ENCODE data around the gene TCAP. TPM values are rescaled to one million over a fixed set of nuclear protein-coding genes. Genes with fewer than 3 reads are reported as not detected.

Gene TCAP
- total RNA-seq, 1 donor from 2014 or later = not detected

DNA sequence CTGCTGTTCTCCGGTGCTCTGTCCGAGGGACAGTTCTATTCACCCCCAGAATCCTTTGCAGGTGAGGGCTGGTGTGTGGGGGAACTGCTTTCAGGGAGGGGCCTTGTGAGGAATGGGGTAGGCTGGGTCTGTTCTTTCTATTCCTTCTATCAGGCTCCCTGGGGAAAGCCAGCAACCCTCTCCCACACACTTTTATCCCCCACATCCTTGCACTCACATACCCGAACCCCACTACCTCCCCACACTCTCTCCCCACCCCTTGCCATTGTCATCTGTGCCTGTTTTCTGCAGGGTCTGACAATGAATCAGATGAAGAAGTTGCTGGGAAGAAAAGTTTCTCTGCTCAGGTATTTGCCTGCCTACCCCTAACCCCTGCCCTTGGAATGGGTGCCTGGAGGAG lies 6.4 kb upstream of the TCAP start:
- TF ChIP-seq CTCF (conservative IDR thresholded peaks at IDR 0.05; ENCODE audit: low read depth, low read length) = no peak
- DNase-seq (ENCODE audit: low read depth) = no peak

DNA sequence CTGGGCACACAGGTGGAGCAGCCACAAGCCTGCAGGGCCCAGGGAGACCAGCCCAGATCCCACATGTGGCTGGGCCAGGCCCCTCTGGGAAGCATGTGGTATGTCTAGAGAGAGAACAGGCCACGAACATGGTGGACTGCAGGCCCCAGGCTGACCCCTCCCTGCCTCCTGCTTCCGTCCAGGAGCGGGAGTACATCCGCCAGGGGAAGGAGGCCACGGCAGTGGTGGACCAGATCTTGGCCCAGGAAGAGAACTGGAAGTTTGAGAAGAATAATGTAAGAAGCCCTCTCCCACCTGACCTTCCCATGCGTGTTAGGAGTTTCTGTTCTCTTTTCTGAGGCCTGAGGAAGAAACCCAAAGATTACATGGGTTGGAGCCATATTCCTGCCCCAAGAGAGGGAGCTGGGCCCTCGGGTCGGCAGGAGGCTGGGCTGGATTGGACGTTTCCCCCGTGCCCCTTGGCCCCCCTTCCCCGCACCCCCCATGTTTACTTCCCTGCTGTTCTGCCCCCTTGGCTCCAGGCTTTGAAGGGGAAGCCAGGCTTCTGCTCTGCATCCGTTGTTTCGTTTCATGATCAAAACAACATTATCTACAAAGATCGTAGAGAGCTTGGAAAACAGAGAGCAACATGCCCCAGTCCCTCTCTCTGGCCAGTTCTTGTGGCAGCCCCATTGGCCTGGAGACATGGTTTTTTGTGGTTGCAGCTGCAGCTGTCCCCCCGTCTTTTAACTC lies 5.7 kb upstream of the TCAP start:
- no peak for DNase-seq (ENCODE audit: low read depth)
- TF ChIP-seq CTCF (conservative IDR thresholded peaks at IDR 0.05; ENCODE audit: low read depth, low read length) = no peak
- H3K4me3 ChIP-seq (ENCODE audit: low read depth, low read length) = no peak overlapping the region

More for the DNA sequence above, 6.4 kb upstream of the TCAP start:
- H3K4me3 ChIP-seq (ENCODE audit: low read depth, low read length) = no peak overlapping the region

DNA sequence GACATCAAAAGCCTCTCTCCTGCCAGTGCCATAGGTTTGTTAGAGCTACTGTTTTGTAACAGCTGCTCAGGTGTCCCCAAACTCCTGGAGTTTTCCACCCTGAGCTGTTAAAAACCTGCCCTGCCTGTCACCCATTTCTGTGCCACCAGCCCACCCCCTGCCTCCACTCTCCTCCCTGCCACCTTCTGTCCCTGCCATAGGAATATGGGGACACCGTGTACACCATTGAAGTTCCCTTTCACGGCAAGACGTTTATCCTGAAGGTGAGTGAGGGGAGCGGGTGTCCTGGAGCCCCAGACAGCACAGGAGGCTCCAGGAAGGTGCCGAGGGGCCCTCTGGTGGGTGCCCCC lies 5.2 kb upstream of the TCAP start:
- no peak for DNase-seq (ENCODE audit: low read depth)
- no peak for TF ChIP-seq CTCF (conservative IDR thresholded peaks at IDR 0.05; ENCODE audit: low read depth, low read length)
- H3K4me3 ChIP-seq (ENCODE audit: low read depth, low read length) = no peak overlapping the region

- no peak overlapping the region for H3K4me3 ChIP-seq (ENCODE audit: low read depth, low read length)
- DNase-seq (ENCODE audit: low read depth) = no peak
- no peak for TF ChIP-seq CTCF (conservative IDR thresholded peaks at IDR 0.05; ENCODE audit: low read depth, low read length)
Observed at GRCh38 chr17:39660397-39661385, 4.5 kb upstream of the TCAP start.

- no peak overlapping the region for H3K4me3 ChIP-seq (ENCODE audit: low read depth, low read length)
- no peak for DNase-seq (ENCODE audit: low read depth)
- TF ChIP-seq CTCF (conservative IDR thresholded peaks at IDR 0.05; ENCODE audit: low read depth, low read length) = no peak
Observed at GRCh38 chr17:39661744-39662541, 3.2 kb upstream of the TCAP start.

- H3K4me3 ChIP-seq (ENCODE audit: low read depth, low read length) = no peak overlapping the region
- DNase-seq (ENCODE audit: low read depth) = no peak
- TF ChIP-seq CTCF (conservative IDR thresholded peaks at IDR 0.05; ENCODE audit: low read depth, low read length) = no peak
Observed at GRCh38 chr17:39662551-39663339, 2.4 kb upstream of the TCAP start.
